Activated CD8-positive, alpha-beta memory T cell treated with anti-CD3 and anti-CD28 coated beads, Interleukin-2, amount 50 U/mL, for 24 hours (primary cell): Measurements from ENCODE around the gene IL31RA.
"Not testable (repeated sequence)": the region's sequence is repeated elsewhere in the genome, so short reads cannot be mapped to it uniquely, and the experiment has no call there.

Experiments used
- DNase-seq: peaks from one replicate; pipeline ENCODE4 v3.0.0-alpha.2; 2020; ENCODE audit errors: extremely low read depth

IL31RA gene

DNA sequence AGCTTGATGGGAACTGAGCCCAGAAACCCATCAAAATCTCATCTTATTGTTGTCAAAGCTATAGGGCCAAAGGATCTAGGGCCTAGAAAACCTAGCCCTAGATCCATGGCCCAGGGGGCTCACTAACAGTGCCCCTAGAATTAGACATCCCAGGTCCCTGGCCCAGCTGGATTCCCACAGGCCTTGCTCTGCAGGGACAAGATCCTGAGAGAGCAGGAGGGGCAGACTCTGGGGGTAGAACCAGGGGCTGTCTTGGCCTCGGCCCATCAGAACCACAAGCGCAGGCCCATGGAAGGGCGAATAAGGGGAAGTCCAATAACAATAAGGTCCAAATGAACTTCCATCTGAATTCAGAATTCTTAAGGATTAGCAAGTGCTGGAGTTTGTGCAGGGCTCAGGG lies 74.0 kb downstream of the IL31RA start:
- no peak for DNase-seq

DNA sequence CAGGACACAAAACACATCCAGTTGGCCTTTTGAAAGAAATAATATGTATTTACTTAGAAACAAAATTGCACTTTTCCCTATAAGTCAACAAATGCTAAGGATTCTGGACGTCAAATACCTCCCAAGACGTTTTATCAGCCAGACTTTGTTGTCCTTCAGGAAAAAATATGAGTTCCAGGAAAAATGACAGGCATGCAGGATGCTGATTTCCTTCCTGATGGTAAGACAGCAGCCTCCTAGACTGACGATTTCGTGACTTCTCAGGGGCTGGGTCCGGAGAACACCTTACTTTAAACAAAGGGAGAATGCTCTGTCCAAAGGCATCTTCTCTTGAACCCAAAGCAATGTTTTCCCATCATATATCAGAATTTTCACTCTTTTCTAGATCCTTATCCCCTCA lies 74.6 kb downstream of the IL31RA start:
- no peak for DNase-seq

DNA sequence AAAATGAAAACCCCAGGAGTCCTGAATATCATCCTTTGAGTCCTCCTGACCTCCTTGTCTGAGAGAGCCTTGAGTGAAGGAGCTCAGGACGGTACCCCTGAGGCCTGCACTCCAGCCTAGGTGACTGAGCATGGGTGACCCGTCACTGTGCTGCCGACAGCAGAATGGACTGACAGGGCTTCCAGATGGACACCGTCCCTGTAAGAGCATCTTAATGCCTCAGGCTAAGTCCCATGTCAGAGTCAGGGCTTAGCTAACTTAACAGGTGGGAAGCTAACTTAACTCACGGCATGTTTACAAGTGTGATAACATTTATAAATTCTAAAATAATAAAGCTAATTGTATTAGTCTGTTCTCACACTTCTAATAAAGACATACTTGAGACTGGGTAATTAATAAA lies 75.3 kb downstream of the IL31RA start:
- no peak for DNase-seq

DNA sequence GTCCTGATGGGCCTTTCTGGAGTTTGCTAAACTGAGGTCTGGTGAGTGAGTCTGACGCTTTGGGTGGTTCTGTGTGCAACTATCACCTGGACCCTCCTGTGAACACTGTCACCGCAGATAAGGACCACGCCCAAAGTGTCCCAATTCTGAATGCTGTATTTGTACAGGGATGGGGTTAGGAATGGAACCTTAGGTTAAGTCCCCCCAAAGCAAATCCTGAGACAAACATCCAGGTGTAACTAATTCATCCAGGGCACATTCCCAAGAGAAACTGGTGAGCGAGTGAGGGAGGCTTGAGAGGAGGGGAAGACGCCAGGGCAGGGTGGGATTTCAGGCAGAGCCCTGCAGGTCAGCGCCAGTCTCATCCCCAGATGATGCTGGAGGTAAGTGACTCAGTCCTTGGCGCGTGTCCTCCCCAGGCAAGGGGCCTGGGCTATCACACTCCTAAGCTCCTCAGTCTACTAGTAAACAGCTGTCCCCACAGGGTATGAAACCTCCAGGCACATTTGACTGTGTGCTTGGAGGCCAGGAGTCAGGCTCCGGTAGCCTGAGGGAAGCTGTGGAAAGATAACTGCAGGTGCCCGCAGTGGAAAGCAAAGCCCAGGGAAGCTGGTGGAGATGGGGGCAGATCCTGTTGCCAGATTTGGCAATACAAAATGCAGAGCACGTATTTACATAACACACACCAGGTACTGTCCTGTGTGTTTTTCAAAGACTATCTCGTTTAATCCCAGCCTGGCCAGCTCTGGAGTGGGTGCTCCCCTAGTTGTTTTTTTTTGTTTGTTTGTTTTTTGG lies 76.9 kb downstream of the IL31RA start:
- DNase-seq: no peak

DNA sequence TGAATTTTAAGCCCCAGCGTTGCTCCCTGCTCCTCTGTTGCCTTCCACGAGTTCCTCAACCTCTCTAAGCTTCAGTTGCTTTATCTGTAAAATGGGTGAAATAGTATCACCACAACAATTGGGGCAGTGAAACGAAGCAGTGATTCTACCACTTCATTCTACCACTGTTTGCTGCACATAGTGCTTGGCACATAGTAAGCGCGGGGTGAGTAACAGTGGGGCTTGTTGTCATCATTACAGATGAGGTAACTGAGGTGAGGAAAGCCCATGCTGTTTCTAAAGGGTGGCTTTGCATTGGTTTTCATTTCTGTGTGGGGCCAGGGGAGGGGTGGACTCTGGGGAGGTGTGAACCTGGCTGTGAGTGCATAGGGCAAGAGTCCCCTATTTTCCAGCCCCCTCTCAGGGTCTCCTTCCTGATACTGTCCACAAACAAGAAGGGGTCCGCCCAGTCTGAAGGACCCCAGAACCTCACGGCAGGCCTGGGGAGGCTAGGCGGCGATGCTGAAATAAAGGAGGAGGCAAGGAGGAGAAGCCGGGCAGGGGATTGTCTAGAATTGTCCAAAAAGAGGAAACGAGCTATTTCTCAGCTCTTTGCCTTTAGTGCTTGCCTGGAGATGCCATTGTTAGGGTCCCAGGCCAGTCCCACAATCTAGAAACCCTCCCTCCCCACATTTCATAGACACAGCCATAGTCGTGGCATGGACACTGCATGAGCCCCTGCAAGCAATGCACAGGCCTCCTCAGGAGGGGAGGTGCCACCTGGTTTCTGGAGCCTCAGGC lies 78.1 kb downstream of the IL31RA start:
- no peak for DNase-seq

DNA sequence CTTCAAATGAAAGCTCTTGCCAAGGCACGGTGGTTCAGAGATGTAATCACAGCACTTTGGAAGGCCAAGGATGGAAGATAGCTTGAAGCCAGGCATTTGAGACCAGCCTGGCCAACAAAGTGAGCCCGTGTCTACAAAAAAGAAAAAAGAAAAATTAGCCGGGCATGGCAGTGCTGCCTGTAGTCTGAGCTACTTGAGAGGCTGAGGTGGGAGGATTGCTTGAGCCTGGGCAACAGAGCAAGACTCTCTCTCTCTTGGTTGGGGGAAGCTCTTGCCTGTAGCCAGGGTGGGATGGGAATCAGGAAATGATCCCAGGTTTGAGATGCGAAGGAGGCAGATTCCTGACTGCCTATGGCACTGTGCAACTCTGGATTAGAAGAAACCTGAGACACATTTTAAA lies 81.5 kb downstream of the IL31RA start:
- no peak for DNase-seq

DNA sequence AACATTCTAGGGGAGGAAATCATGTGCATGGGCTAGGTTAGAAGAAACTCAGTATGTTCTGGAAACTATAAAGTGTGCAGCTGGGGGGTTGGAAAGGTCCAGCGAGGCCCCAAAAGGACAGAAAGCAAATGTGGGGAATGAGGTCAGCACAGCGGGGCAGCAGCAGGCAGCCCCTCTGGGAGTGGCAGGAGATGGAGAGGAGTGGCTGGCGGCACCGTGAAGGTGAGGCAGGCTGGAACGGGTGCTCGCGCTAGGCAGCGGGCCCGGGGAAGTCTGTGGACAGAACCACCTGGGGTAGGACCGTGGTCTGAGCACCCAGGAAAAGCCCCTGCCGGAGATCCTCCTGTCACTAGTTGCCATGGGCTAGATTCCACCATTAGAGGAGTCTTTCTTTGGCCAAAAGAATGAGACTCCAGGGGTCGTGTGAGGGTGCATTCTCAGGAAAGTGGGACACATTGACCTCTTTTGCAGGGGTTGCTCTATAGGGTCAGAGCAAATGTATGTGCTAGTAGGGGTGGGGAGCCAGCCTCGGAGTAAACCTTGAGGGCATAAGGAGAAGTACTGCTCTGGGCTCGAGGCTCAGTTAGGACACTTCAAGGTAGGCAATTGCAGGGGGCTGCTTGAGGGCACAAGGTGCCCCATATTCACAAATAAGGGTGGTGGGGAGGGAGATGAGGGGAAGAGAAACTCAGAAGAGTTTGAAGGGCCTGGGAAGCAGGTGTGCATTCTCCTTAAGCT lies 82.4 kb downstream of the IL31RA start:
- no peak for DNase-seq

DNA sequence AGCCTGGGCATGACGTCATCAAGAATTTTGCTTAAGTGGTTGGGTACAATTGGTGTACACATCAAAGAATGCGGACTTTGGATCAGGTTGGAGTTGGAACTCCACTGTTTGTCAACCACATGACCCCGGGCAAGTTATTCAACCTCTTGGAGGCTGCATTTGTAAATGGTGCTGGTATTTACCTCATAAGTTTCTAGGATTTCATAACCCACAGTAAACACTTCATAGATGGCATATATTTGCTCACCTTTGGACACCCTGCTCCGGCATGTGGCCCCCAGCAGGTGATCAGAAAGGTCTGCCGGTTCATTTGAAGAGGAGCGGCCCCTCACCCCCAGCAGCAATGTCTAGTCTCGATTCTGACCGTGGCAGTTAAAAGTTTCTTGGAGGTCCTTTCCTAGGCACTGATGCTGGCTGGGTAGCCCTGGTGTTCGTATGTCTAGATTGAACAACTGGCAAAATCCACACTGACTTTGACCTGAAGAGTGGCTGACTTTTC lies 83.0 kb downstream of the IL31RA start:
- no peak for DNase-seq

DNA sequence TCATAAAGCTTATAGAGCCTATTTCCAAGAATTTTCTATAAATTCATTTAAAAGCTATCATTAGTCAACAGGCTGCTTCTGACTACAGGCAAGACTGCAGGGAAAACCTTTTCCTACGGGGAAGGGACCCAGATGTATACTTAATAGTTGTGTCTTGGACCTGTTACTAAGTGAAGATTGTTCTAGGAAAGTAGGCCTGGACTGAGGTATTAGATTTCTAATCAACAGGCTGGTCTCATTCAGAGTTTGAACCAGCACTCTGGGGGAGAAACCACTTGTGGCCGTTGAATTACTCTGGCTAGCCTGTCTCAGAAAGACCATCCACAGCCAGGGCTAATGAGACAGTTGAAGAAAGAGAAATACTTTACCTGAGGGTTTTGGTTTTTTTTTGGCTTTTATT lies 83.6 kb downstream of the IL31RA start:
- no peak for DNase-seq

DNA sequence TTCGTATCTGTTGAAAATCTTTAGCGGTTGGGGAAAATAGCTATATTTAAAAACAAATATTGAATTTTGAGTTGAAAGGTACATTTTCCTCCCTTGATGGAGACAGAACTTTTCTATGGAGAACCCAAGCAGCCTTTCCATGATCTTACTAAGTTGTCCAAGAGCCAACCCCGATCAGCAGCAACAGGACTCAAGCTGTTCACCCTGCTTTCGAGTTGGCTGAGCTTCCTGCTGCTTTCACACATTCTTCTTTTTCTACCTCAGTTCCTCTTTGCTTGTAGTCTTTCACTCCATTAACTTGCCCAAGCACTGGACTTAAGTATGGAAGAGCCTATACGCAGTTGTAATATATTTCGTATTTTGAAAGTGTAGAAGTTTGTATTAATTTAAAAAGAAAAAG lies 84.2 kb downstream of the IL31RA start:
- no peak for DNase-seq

DNA sequence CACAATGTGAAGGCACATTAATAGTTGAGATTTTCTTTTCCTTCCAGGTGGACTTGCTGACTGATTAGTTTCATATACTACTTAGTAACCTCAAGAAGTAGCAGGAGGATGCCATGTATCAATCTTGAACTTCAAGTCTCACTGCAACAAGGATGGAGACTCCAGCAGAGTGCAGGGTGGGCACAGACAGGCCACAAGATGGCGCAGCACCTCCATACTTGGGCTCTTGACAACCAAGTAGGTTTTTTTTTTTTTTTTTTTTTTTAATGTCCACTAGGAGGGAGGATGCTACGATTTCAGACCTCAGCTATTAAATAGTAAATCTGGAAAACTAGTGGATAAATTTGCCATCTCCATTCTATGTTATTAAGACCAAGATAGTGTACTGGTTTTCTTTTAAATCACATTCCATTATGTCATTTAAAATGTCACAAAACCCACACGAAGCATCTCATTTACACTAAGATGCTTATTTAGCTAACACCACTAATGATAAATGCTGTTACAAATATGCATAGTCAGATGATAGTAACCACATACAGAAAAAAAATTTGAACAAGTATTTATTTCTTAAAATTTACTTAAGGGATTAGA lies 85.0 kb downstream of the IL31RA start:
- peak; percentile 18 for DNase-seq

DNA sequence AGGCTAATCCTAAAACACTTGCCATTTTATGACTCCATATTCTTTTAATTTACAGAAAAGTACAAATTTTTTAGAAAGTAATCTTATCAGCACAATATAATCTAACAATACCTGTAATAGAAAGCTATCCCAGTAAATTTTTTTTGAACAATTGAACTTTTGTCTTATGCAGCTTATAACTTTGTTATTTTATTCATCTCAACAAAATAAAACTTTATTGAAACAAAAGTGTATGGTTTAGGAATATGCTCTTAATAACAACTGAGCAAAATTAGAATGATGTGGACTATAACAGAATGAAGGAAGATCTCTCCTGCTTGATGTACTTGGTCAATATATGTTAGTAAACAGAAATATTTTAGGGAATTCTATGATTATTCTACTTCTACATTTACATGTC lies 86.4 kb downstream of the IL31RA start:
- not testable (repeated sequence) for DNase-seq

DNA sequence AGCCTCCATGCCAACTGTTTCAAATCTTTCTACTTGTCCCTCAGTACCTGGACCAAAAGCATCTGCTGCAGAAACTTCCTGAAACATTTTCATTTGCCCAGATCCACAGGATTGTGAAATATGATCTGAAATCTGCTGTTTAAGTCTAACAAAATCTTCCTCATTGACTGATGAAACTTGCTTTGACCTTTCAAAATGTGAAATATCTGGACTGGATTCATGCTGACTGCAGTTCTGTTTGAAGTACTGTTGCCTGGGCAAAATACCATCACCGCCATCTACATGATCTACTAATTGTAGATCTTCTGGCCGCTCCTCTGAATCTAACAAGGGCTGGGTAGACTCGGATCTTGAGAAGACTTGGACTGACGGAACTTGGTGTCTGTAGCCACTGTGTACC lies 90.0 kb downstream of the IL31RA start:
- not testable (repeated sequence) for DNase-seq

DNA sequence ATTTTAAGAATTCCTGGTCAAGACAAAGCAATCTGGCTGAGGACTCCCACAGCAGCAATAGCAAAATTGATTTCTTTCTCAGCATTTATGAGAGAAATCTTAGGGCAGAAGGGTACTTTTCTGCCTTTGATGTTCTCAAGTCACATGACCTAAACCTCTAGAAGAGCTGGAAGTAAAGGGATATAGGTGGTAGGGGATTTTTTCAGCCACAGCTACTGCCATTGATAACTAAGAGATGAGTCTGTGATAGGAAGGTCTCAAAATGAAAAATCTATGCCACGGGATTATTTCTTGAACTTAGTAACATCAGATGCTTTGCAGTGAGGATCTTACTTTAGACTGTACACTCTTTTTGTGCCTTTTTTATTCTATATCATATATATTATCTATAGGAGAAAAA lies 108.1 kb downstream of the IL31RA start:
- no peak for DNase-seq

DNA sequence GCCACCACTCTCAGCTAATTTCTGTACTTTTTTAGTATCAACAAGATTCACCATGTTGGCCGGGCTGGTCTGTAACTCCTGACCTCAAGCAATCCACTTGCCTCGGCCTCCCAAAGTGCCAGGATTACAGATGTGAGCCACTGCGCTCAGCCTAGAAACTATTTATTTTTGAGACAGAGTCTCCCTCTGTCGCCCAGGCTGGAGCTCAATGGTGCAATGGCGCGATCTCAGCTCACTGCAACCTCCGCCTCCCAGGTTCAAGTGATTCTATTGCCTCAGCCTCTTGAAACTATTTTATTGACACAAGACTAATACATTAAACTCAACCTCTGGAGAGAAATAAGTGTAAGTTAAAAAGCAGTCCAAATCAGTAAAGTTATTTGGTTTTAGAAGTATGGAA lies 109.6 kb downstream of the IL31RA start:
- DNase-seq: no peak

DNA sequence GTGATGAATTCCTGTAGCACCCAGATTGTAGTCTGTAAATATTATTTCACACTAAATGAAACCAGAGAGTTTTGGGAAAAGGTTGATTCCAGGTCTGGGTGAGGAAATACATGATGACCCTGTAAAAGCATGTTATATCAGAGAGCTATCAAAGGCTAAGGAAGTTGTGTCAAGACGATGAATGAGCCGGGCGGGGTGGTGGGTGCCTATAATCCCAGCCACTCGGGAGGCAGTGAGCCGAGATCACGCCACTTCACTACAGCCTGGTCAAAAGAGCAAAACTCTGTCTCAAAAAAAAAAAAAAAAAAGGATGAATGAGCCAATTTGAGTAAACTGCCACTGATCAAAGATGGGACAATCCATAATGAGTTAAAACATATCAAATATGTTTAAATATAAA lies 114.4 kb downstream of the IL31RA start:
- DNase-seq: no peak

DNA sequence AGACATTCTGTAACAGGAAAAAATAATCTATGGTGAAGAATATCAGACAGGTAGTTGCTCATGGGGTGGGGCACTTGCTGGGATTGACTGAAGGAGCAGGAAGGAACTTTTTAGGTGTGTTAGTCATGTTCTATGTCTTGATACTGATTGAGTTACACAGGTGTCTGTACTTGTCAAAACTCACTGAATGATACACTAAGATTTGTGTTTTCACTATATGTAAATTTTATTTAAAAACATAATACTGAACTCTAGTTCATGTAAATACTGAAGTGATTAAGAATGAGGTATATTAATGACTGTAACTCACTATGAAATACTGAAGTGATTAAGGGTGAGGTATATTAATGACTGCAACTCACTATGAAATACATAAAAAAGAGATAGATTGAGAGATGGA lies 115.1 kb downstream of the IL31RA start:
- no peak for DNase-seq

DNA sequence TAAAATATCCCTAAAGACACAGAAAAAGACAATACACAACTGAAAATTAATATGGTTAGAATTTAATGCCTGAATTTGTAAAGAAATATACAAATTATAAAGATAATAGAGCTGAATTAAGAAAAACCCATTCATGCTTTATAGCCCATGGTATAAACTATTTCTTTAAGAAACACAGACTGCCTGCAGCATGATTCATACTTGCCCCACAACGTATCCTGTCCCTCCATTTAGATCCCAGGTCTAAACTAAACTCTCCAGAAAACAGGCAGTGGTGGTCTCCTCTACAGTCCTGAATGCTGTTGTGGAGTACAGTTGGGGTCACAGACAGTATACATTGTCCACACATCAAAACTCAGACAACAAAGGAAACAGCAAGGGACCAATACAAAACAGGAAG lies 118.8 kb downstream of the IL31RA start:
- no peak for DNase-seq
